ENCODE results near the gene AKR1C3. TPM values are rescaled to one million over a fixed set of nuclear protein-coding genes. Genes with fewer than 3 reads are reported as not detected.

The AKR1C3 gene
- total and polyA plus RNA-seq, 2 experiments from 2014 or later, result 6.9 to 9.1 TPM

GRCh38 chr10:5107860-5108526 lies 13.8 kb downstream of the AKR1C3 start:
- Histone ChIP-seq H3K4me1 (ENCODE audit: insufficient read depth) (no peaks in the 10 kb centered on the region), H4K20me1 (replicated peaks; ENCODE audit: insufficient read depth) (no peaks in the 10 kb centered on the region), H3K27ac (ENCODE audit: low read depth) (no peak overlapping the region), H3F3A (replicated peaks; ENCODE audit: low read depth) (no peaks in the 10 kb centered on the region), H3K36me3 (ENCODE audit: insufficient read depth) (0 out of 2 replicates have a peak, but pooled peaks cover 2% of the 10 kb centered on the region), H3K4me2 (no peak overlapping the region), H3K79me2 (replicated peaks; ENCODE audit: insufficient read depth) (no peaks in the 10 kb centered on the region), H3K27me3 (ENCODE audit: insufficient read depth) (no peaks in the 10 kb centered on the region), H3K9me2 (ENCODE audit: insufficient read depth) (no peaks in the 10 kb centered on the region), H2AFZ (no peak overlapping the region), H3K4me3 (no peak overlapping the region)
- Mint-ChIP-seq H3K27me3 (ENCODE audit: insufficient read depth, low read depth, poor library complexity) (no peaks in the 10 kb centered on the region), H3K4me1 (no peaks in the 10 kb centered on the region), H3K36me3 (ENCODE audit: low read depth) (peaks cover 15% of the 10 kb centered on the region; the same call in 2 of the 3 replicates), H3K27ac (no peak overlapping the region), H3K9me3 (peaks cover 33% of the 10 kb centered on the region), H3K4me3 (no peak overlapping the region)
- no peak for TF ChIP-seq JUNB (IDR thresholded peaks at IDR 0.05; ENCODE audit: unreplicated experiment)
- TF ChIP-seq POLR2AphosphoS5 (IDR thresholded peaks at IDR 0.05; ENCODE audit: low read depth), result no peak
- TF ChIP-seq, protein P1, sequence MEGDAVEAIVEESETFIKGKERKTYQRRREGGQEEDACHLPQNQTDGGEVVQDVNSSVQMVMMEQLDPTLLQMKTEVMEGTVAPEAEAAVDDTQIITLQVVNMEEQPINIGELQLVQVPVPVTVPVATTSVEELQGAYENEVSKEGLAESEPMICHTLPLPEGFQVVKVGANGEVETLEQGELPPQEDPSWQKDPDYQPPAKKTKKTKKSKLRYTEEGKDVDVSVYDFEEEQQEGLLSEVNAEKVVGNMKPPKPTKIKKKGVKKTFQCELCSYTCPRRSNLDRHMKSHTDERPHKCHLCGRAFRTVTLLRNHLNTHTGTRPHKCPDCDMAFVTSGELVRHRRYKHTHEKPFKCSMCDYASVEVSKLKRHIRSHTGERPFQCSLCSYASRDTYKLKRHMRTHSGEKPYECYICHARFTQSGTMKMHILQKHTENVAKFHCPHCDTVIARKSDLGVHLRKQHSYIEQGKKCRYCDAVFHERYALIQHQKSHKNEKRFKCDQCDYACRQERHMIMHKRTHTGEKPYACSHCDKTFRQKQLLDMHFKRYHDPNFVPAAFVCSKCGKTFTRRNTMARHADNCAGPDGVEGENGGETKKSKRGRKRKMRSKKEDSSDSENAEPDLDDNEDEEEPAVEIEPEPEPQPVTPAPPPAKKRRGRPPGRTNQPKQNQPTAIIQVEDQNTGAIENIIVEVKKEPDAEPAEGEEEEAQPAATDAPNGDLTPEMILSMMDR (conservative IDR thresholded peaks at IDR 0.05; ENCODE audit: low read depth in 2 of 2), result no peak
- no peak for TF ChIP-seq CREB1 (CRISPR knock-in tag; IDR thresholded peaks at IDR 0.05; ENCODE audit: low read depth)
- no peak for TF ChIP-seq EZH2phosphoT487 (IDR thresholded peaks at IDR 0.05; ENCODE audit: unreplicated experiment)
- TF ChIP-seq NANOG (IDR thresholded peaks at IDR 0.05; ENCODE audit: borderline replicate concordance), result no peak
- no peak for TF ChIP-seq REST (IDR thresholded peaks at IDR 0.05; ENCODE audit: unreplicated experiment)
- TF ChIP-seq EZH2 (IDR thresholded peaks at IDR 0.05; ENCODE audit: low read depth, unreplicated experiment), result no peak
- TF ChIP-seq ETS1 (IDR thresholded peaks at IDR 0.05), result no peak
- no peak for TF ChIP-seq ZNF331 (CRISPR knock-in tag; IDR thresholded peaks at IDR 0.05; ENCODE audit: low read depth)
- no peak for TF ChIP-seq STAT1 (IDR thresholded peaks at IDR 0.05; ENCODE audit: unreplicated experiment)
- TF ChIP-seq ZNF462 (CRISPR knock-in tag; IDR thresholded peaks at IDR 0.05), result no peak
- TF ChIP-seq ZNF114 (CRISPR knock-in tag; IDR thresholded peaks at IDR 0.05), result no peak
- DNase-seq (ENCODE audit: low spot score), result no peak
- ATAC-seq, result no peak

Data from GM23338 (cell line).